ENCODE results near the gene SLC24A3.

DNA sequence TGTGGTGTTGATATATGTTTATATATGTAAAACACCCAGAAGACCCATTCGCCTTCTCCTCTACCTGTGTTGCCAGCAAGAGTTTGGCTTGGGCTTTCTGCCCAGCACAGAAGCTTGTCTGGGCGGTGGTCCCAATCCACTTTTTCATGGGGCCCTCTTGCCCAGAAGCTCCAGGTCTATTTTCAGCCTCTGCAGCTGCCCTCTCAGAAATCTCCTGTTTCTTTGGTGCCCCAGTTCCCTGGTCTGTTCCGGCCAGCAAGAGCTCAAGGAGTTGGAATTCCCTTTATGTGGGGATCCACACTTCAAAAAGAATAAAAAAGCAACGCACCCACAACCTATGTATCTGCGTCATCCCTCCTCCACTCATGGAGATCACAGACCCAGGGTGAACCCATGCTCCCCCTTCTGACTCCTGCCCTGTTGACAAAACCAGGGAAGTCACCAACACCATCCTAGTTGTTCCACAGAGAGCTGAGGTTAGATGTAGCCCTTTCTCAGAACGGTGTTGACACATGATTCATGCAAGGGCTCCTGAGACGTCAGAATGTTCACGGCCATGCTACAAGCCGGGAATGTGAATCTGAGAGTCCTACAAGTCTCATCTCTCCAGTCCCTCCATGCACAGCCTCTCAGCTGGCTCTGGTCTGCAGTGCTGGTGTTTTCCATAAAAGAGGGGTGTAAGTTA is 388.8 kb downstream of the SLC24A3 start:
- TF ChIP-seq, protein P1, sequence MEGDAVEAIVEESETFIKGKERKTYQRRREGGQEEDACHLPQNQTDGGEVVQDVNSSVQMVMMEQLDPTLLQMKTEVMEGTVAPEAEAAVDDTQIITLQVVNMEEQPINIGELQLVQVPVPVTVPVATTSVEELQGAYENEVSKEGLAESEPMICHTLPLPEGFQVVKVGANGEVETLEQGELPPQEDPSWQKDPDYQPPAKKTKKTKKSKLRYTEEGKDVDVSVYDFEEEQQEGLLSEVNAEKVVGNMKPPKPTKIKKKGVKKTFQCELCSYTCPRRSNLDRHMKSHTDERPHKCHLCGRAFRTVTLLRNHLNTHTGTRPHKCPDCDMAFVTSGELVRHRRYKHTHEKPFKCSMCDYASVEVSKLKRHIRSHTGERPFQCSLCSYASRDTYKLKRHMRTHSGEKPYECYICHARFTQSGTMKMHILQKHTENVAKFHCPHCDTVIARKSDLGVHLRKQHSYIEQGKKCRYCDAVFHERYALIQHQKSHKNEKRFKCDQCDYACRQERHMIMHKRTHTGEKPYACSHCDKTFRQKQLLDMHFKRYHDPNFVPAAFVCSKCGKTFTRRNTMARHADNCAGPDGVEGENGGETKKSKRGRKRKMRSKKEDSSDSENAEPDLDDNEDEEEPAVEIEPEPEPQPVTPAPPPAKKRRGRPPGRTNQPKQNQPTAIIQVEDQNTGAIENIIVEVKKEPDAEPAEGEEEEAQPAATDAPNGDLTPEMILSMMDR (conservative IDR thresholded peaks at IDR 0.05; ENCODE audit: low read depth, low read length), result no peak
- TF ChIP-seq EZH2 (IDR thresholded peaks at IDR 0.05; ENCODE audit: borderline replicate concordance, low read depth, low read length, poor library complexity, severe bottlenecking), result no peak
